Gastroesophageal sphincter (tissue), 4 donors: Measurements from ENCODE around the gene SLC2A1. TPM values are rescaled to one million over a fixed set of nuclear protein-coding genes. Genes with fewer than 3 reads are reported as not detected.

Experiments
- ATAC-seq: fragments of 150-250 bp; one replicate; pipeline ENCODE4 v1.9.1; 2016; ENCODE audit warnings: mild to moderate bottlenecking, moderate library complexity
- H3K27ac ChIP-seq, 4 donors: fragments of 200-600 bp; sonication (generic) in 3 of 4; 1 replicate in 3 of 4; 2 replicates in 1 of 4; pipeline ENCODE4 v1.5.1; 2016 to 2019
- H3K27me3 ChIP-seq: fragments of 200-600 bp; sonication (generic); one replicate; pipeline ENCODE4 v1.5.1; 2019
- H3K36me3 ChIP-seq, 2 donors: fragments of 200-600 bp; sonication (generic); one replicate each; pipeline ENCODE4 v1.5.1; 2019; ENCODE audit warnings: control low read depth in 1 of 2
- H3K4me1 ChIP-seq, 3 donors: fragments of 200-600 bp; sonication (generic); 1 replicate in 2 of 3; 2 replicates in 1 of 3; pipeline ENCODE4 v1.5.1; 2016 to 2019; ENCODE audit warnings: control low read depth in 2 of 3
- H3K4me3 ChIP-seq, 2 donors: fragments of 200-600 bp; sonication (generic); one replicate each; pipeline ENCODE4 v1.5.1; 2019; ENCODE audit warnings: mild to moderate bottlenecking in 1 of 2, moderate library complexity in 1 of 2
- H3K9me3 ChIP-seq, 3 donors: fragments of 200-600 bp; sonication (generic); one replicate each; pipeline ENCODE4 v1.5.1; 2017 to 2019; ENCODE audit warnings: control low read depth in 2 of 3
- CTCF ChIP-seq, 4 experiments: fragments of 200-600 bp in 2 of 4; fragments of 450-650 bp in 2 of 4; sonication (generic) in 1 of 4; IDR thresholded peaks; one replicate each; pipeline ENCODE4 v1.5.1; 2017 to 2019; ENCODE audit warnings: antibody characterized with exemption in 4 of 4, mild to moderate bottlenecking in 2 of 4, moderate library complexity in 2 of 4
- EP300 ChIP-seq: sonication (generic); formaldehyde crosslinking; IDR thresholded peaks from one replicate; pipeline ENCODE4 v1.6.1; 2017; ENCODE audit warnings: antibody characterized with exemption, mild to moderate bottlenecking
- POLR2A ChIP-seq, 2 donors: fragments of 450-650 bp; IDR thresholded peaks; one replicate each; pipeline ENCODE4 v1.6.1; 2017; ENCODE audit warnings: antibody characterized with exemption in 2 of 2, mild to moderate bottlenecking in 2 of 2, moderate library complexity in 1 of 2
- POLR2AphosphoS5 ChIP-seq: sonication (generic); formaldehyde crosslinking; IDR thresholded peaks from one replicate; pipeline ENCODE4 v1.6.1; 2017; ENCODE audit warnings: antibody characterized with exemption
- WGBS, 2 donors: methylation state at CpG; one replicate each; pipeline ENCODE4 v1.1.5; 2018; ENCODE audit warnings: low coverage in 1 of 2; 5-methylcytosine and 5-hydroxymethylcytosine counted together
- total RNA-seq, 4 donors: library from RNA; depleted of rRNA; stranded (reverse); fragments of >200 nt; gene quantifications; one replicate each; pipeline ENCODE4 v1.1.0, GENCODE V29; 2016

The SLC2A1 gene
- 100 to 1,000 TPM in 1 of 4 donors, 10 to 100 TPM in 3; 23.5 to 106 (median 45.9) TPM for total RNA-seq

GRCh38 chr1:42958488-42959319 lies at the start of gene SLC2A1:
SLC2A1 (minus strand) TSS chr1:42958868; CDS start chr1:42958651, 217 bp downstream.
- Histone ChIP-seq H3K4me1 (peaks cover 0 to 77% (median 18%) of the 10 kb centered on the region in 3 donors), H3K9me3 (no peaks in the 10 kb centered on the region), H3K27ac (peak within 1 kb of the TSS; percentile 62 to 97 (median 91)), H3K36me3 (no peaks in the 10 kb centered on the region), H3K4me3 (peak within 1 kb of the TSS; percentile 54 to 90), H3K27me3 (no peaks in the 10 kb centered on the region)
- peak; percentile 91 for ATAC-seq
- TF ChIP-seq POLR2AphosphoS5 (peak; percentile 97), EP300 (no peak), CTCF (IDR thresholded peaks at IDR 0.05) (peak in 1 of 4 experiments; percentile 36), POLR2A (IDR thresholded peaks at IDR 0.05) (peak; percentile 84 to 91)
- WGBS, 2 donors = 0 to 6% methylated on average over 1 to 3 of the region's 87 CpGs

GRCh38 chr1:43007377-43008114 lies 48.9 kb upstream of the SLC2A1 start:
- ATAC-seq = no peak
- no peaks in the 10 kb centered on the region for H3K9me3 ChIP-seq
- no peak for TF ChIP-seq POLR2A (IDR thresholded peaks at IDR 0.05)
- no peak for TF ChIP-seq CTCF (IDR thresholded peaks at IDR 0.05)
- TF ChIP-seq POLR2AphosphoS5 = no peak
- TF ChIP-seq EP300 = no peak
- no peak overlapping the region for H3K27ac ChIP-seq
- H3K36me3 ChIP-seq = no peaks in the 10 kb centered on the region
- H3K4me1 ChIP-seq = no peaks in the 10 kb centered on the region
- 72 to 100% methylated on average over 1 to 8 of the region's 49 CpGs for WGBS, 2 donors
- H3K4me3 ChIP-seq = no peak overlapping the region
- peaks cover 44% of the 10 kb centered on the region for H3K27me3 ChIP-seq

GRCh38 chr1:43005460-43006361 lies 47.0 kb upstream of the SLC2A1 start:
- H3K4me1 ChIP-seq = no peaks in the 10 kb centered on the region
- no peak overlapping the region for H3K27ac ChIP-seq
- ATAC-seq = no peak
- no peak overlapping the region for H3K4me3 ChIP-seq
- TF ChIP-seq EP300 (no peak), CTCF (IDR thresholded peaks at IDR 0.05) (no peak), POLR2A (IDR thresholded peaks at IDR 0.05) (no peak)
- WGBS, 2 donors = 47 to 57% methylated on average over 6 to 10 of the region's 18 CpGs
- H3K36me3 ChIP-seq = no peaks in the 10 kb centered on the region
- peaks cover 37% of the 10 kb centered on the region for H3K27me3 ChIP-seq
- H3K9me3 ChIP-seq = no peaks in the 10 kb centered on the region

- ATAC-seq = no peak
- Histone ChIP-seq H3K9me3 (no peaks in the 10 kb centered on the region), H3K27me3 (peaks cover 35% of the 10 kb centered on the region), H3K27ac (no peak overlapping the region), H3K4me1 (no peaks in the 10 kb centered on the region), H3K36me3 (no peaks in the 10 kb centered on the region), H3K4me3 (no peak overlapping the region)
- no peak for TF ChIP-seq CTCF (IDR thresholded peaks at IDR 0.05)
- no peak for TF ChIP-seq POLR2A (IDR thresholded peaks at IDR 0.05)
- TF ChIP-seq EP300 = no peak
- no peak for TF ChIP-seq POLR2AphosphoS5
- WGBS, 2 donors = 74 to 81% methylated on average over 3 to 9 of the region's 9 CpGs
Observed at GRCh38 chr1:43004587-43005459, 46.2 kb upstream of the SLC2A1 start.
